IMR-90 (cell line): ENCODE results near the gene BTF3L4. TPM values are rescaled to one million over a fixed set of nuclear protein-coding genes. Genes with fewer than 3 reads are reported as not detected.

ENCODE experiments used
- ATAC-seq: fragments of 200-7000 bp; cut with Tn5 transposase; 2 replicates; pipeline ENCODE4 v1.9.1; 2020; ENCODE audit warnings: low read depth, mild to moderate bottlenecking, moderate library complexity
- BruUV-seq: library from RNA; stranded (reverse); fragments of 400-500 nt; replicated peaks from 2 replicates; lab custom pipeline; 2021; lab: Mats Ljungman, UMichigan
- CTCF ChIA-PET: fragments of 300-600 bp; formaldehyde crosslinking; extraction: SDS; loops from one replicate; lab custom pipeline; 2021; ENCODE audit warnings: antibody characterized with exemption; lab: Yijun Ruan, JAX
- POLR2A ChIA-PET: fragments of 300-600 bp; sonication (Branson Sonifier 250); formaldehyde crosslinking; loops from one replicate; lab custom pipeline; 2022; ENCODE audit warnings: antibody characterized with exemption; ENCODE audit not compliant: unreplicated experiment; lab: Charles Lee
- DNase-seq: peaks from one replicate; pipeline ENCODE4 v3.0.0; 2013
- H2AFZ ChIP-seq: replicated peaks from 2 replicates; pipeline ENCODE3; 2013; ENCODE audit warnings: low read length, mild to moderate bottlenecking; ENCODE audit not compliant: poor library complexity
- H2AK5ac ChIP-seq: 2 replicates; pipeline ENCODE4 v1.6.1; 2013; ENCODE audit warnings: low read depth, low read length, inconsistent platforms
- H2AK9ac ChIP-seq: replicated peaks from 2 replicates; pipeline ENCODE3; 2013; ENCODE audit warnings: mild to moderate bottlenecking, low read depth, low read length, moderate library complexity; ENCODE audit not compliant: poor library complexity
- H2BK120ac ChIP-seq: 2 replicates; pipeline ENCODE4 v1.6.1; 2013; ENCODE audit warnings: low read depth, low read length, inconsistent platforms
- H2BK15ac ChIP-seq: 3 replicates; pipeline ENCODE4 v1.6.1; 2013; ENCODE audit warnings: low read depth, low read length, inconsistent platforms
- H2BK20ac ChIP-seq: 2 replicates; pipeline ENCODE4 v1.6.1; 2013; ENCODE audit warnings: low read depth, mild to moderate bottlenecking, inconsistent platforms, low read length, moderate library complexity
- H2BK5ac ChIP-seq: 2 replicates; pipeline ENCODE4 v1.6.1; 2013; ENCODE audit warnings: mild to moderate bottlenecking, low read depth, low read length, inconsistent platforms; ENCODE audit not compliant: poor library complexity, severe bottlenecking
- H3K14ac ChIP-seq: replicated peaks from 2 replicates; pipeline ENCODE4 v1.6.1; 2013; ENCODE audit warnings: low read depth, low read length, inconsistent platforms
- H3K18ac ChIP-seq: 2 replicates; pipeline ENCODE4 v1.6.1; 2013; ENCODE audit warnings: low read depth, low read length, control low read depth
- H3K23ac ChIP-seq: 2 replicates; pipeline ENCODE4 v1.6.1; 2013; ENCODE audit warnings: low read depth, low read length, inconsistent platforms
- H3K27ac ChIP-seq: 2 replicates; pipeline ENCODE4 v1.5.1; 2013; ENCODE audit warnings: mild to moderate bottlenecking, control low read depth, low read length; ENCODE audit not compliant: insufficient read depth
- H3K27me3 ChIP-seq: 2 replicates; pipeline ENCODE4 v1.6.1; 2013; ENCODE audit warnings: low read length; ENCODE audit not compliant: control insufficient read depth, insufficient read depth
- H3K36me3 ChIP-seq: 2 replicates; pipeline ENCODE4 v1.6.1; 2013; ENCODE audit warnings: low read length, mixed read lengths; ENCODE audit not compliant: control insufficient read depth, insufficient read depth
- H3K4ac ChIP-seq: 2 replicates; pipeline ENCODE4 v1.6.1; 2013; ENCODE audit warnings: low read depth, low read length, inconsistent platforms
- H3K4me1 ChIP-seq: 2 replicates; pipeline ENCODE4 v1.6.1; 2013; ENCODE audit warnings: low read length, mixed read lengths; ENCODE audit not compliant: control insufficient read depth, insufficient read depth
- H3K4me2 ChIP-seq: 2 replicates; pipeline ENCODE4 v1.6.1; 2013; ENCODE audit warnings: low read depth, mild to moderate bottlenecking, control low read depth, low read length, moderate library complexity
- H3K4me3 ChIP-seq: 2 replicates; pipeline ENCODE4 v1.5.1; 2013; ENCODE audit warnings: low read depth, mild to moderate bottlenecking, control low read depth, low read length, moderate library complexity; ENCODE audit not compliant: insufficient read depth
- H3K56ac ChIP-seq: 2 replicates; pipeline ENCODE4 v1.6.1; 2013; ENCODE audit warnings: low read length, inconsistent platforms; ENCODE audit not compliant: insufficient read depth; ENCODE audit errors: extremely low read depth
- H3K79me1 ChIP-seq, 2 experiments: 2 replicates each; pipeline ENCODE4 v1.6.1; 2013; ENCODE audit warnings: low read length in 2 of 2, inconsistent platforms in 1 of 2, low read depth in 1 of 2
- H3K9ac ChIP-seq: 2 replicates; pipeline ENCODE4 v1.6.1; 2013; ENCODE audit warnings: low read depth, low read length, control low read depth
- H3K9me1 ChIP-seq: 2 replicates; pipeline ENCODE4 v1.6.1; 2013; ENCODE audit warnings: low read length, inconsistent platforms; ENCODE audit not compliant: insufficient read depth
- H3K9me3 ChIP-seq: 2 replicates; pipeline ENCODE4 v1.6.1; 2013; ENCODE audit warnings: low read length; ENCODE audit not compliant: control insufficient read depth, insufficient read depth
- H4K20me1 ChIP-seq: 2 replicates; pipeline ENCODE4 v1.6.1; 2013; ENCODE audit warnings: low read length, inconsistent platforms; ENCODE audit not compliant: insufficient read depth
- H4K5ac ChIP-seq: 2 replicates; pipeline ENCODE4 v1.6.1; 2013; ENCODE audit warnings: mild to moderate bottlenecking, low read depth, low read length, control low read depth
- H4K8ac ChIP-seq, 2 experiments: 2 replicates each; pipeline ENCODE4 v1.6.1; 2013; ENCODE audit warnings: low read depth in 2 of 2, low read length in 2 of 2, control low read depth in 1 of 2, inconsistent platforms in 1 of 2
- H4K91ac ChIP-seq: 2 replicates; pipeline ENCODE4 v1.6.1; 2013; ENCODE audit warnings: low read depth, low read length, inconsistent platforms; ENCODE audit not compliant: insufficient read depth
- BHLHE40 ChIP-seq: fragments of 150-350 bp; IDR thresholded peaks from 2 replicates; pipeline ENCODE4 v1.6.1; 2016; ENCODE audit warnings: mild to moderate bottlenecking, low read depth, low read length
- CEBPB ChIP-seq: IDR thresholded peaks from 2 replicates; pipeline ENCODE4 v1.6.1; 2012; ENCODE audit warnings: low read depth, low read length, improper control_type of control experiment
- CHD1 ChIP-seq: IDR thresholded peaks from 2 replicates; pipeline ENCODE4 v1.6.1; 2012; ENCODE audit warnings: low read depth, low read length, improper control_type of control experiment
- CTCF ChIP-seq: conservative IDR thresholded peaks from 2 replicates; pipeline ENCODE4 v1.5.1; 2012; ENCODE audit warnings: mild to moderate bottlenecking, low read depth, low read length, improper control_type of control experiment
- FOS ChIP-seq: fragments of 150-350 bp; IDR thresholded peaks from 2 replicates; pipeline ENCODE4 v1.6.1; 2016; ENCODE audit warnings: low read depth, low read length
- MAFK ChIP-seq: IDR thresholded peaks from 2 replicates; pipeline ENCODE4 v1.6.1; 2012; ENCODE audit warnings: low read depth, low read length, improper control_type of control experiment
- MAZ ChIP-seq: IDR thresholded peaks from 2 replicates; pipeline ENCODE4 v1.6.1; 2012; ENCODE audit warnings: low read depth, mild to moderate bottlenecking, low read length, improper control_type of control experiment, moderate library complexity, borderline replicate concordance
- MXI1 ChIP-seq: IDR thresholded peaks from 2 replicates; pipeline ENCODE4 v1.6.1; 2012; ENCODE audit warnings: low read depth, mild to moderate bottlenecking, low read length, moderate library complexity, borderline replicate concordance
- NFE2L2 ChIP-seq: fragments of 150-350 bp; IDR thresholded peaks from 2 replicates; pipeline ENCODE4 v1.6.1; 2016; ENCODE audit warnings: low read depth, mild to moderate bottlenecking, low read length
- RAD21 ChIP-seq: IDR thresholded peaks from 2 replicates; pipeline ENCODE4 v1.6.1; 2012; ENCODE audit warnings: low read length, improper control_type of control experiment
- RCOR1 ChIP-seq: IDR thresholded peaks from 2 replicates; pipeline ENCODE4 v1.6.1; 2012; ENCODE audit warnings: mild to moderate bottlenecking, low read length, improper control_type of control experiment; ENCODE audit not compliant: insufficient replicate concordance
- RFX5 ChIP-seq: IDR thresholded peaks from 2 replicates; pipeline ENCODE4 v1.8.0; 2012; ENCODE audit warnings: low read depth, mild to moderate bottlenecking, low read length, moderate library complexity
- USF2 ChIP-seq: fragments of 150-350 bp; IDR thresholded peaks from 2 replicates; pipeline ENCODE4 v1.6.1; 2017; ENCODE audit warnings: mild to moderate bottlenecking, antibody characterized with exemption, low read length, low read depth
- WGBS, 2 experiments: methylation state at CpG; one replicate each; pipeline versions ENCODE4 v1.1.5 to v1.1.7; 2013; ENCODE audit warnings: missing lambda C conversion rate in 2 of 2; ENCODE audit not compliant: insufficient read length in 1 of 2; ENCODE audit errors: extremely low coverage in 2 of 2; 5-methylcytosine and 5-hydroxymethylcytosine counted together
- dilution Hi-C: fragments of 300-500 bp; cut with HindIII; formaldehyde crosslinking; loops from one replicate; pipeline ENCODE4 v1.14.3; 2018; ENCODE audit warnings: low sequenced_read_pairs; ENCODE audit not compliant: unreplicated experiment
- in situ Hi-C: fragments of 300-500 bp; cut with MboI; formaldehyde crosslinking; loops from 3 replicates; pipeline ENCODE4 v1.14.3; 2019; ENCODE audit warnings: low sequenced_read_pairs, inconsistent platforms, mixed read lengths
- intact Hi-C: fragments of 100-400 bp; cut with micrococcal nuclease; formaldehyde crosslinking; loops from 2 replicates; pipeline ENCODE4 v1.10.0; 2022
- polyA plus RNA-seq, 3 experiments: library from polyadenylated mRNA; depleted of rRNA; stranded (reverse); fragments of >200 nt; gene quantifications; 2 replicates each; pipeline ENCODE4 v1.2.3, GENCODE V29; 2012; ENCODE audit warnings: low replicate concordance in 1 of 3
- total RNA-seq: library from RNA; depleted of rRNA; stranded (reverse); fragments of >200 nt; gene quantifications from 2 replicates; pipeline ENCODE4 v1.2.3, GENCODE V29; 2012
- TF ChIP-seq, protein P1 (sequence below): fragments of 150-350 bp; IDR thresholded peaks from 2 replicates; pipeline ENCODE4 v1.6.1; 2016; ENCODE audit warnings: low read depth, mild to moderate bottlenecking, low read length, moderate library complexity, borderline replicate concordance

The BTF3L4 gene
- total and polyA plus RNA-seq, 2 of the 4 experiments (the other 2 are of a cell fraction) = 34.5 to 41.2 TPM

GRCh38 chr1:52041551-52042185, 14.4 kb upstream of the BTF3L4 start:
- peaks cover 4% of the 10 kb centered on the region for H3K4me1 ChIP-seq
- ATAC-seq (no peak), DNase-seq (peak; percentile 25)
- H3K79me1 ChIP-seq = peaks cover 39 to 40% of the 10 kb centered on the region in 2 experiments
- in situ Hi-C loops (no loop called here), intact Hi-C loops (no loop called here), dilution Hi-C loops (no loop called here)
- no peak overlapping the region for H2BK5ac ChIP-seq
- H3K27ac ChIP-seq = no peak overlapping the region
- H2BK120ac ChIP-seq = no peak overlapping the region
- H3K4me2 ChIP-seq = no peak overlapping the region
- H4K20me1 ChIP-seq = peaks cover 5% of the 10 kb centered on the region
- H3K18ac ChIP-seq = no peak overlapping the region
- ChIA-PET CTCF (no interaction called here), POLR2A (no interaction called here)
- no peak for TF ChIP-seq USF2
- TF ChIP-seq RAD21 = no peak
- TF ChIP-seq, protein P1, sequence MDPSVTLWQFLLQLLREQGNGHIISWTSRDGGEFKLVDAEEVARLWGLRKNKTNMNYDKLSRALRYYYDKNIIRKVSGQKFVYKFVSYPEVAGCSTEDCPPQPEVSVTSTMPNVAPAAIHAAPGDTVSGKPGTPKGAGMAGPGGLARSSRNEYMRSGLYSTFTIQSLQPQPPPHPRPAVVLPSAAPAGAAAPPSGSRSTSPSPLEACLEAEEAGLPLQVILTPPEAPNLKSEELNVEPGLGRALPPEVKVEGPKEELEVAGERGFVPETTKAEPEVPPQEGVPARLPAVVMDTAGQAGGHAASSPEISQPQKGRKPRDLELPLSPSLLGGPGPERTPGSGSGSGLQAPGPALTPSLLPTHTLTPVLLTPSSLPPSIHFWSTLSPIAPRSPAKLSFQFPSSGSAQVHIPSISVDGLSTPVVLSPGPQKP = no peak
- TF ChIP-seq CEBPB = no peak
- no peak for TF ChIP-seq RFX5
- no peak for TF ChIP-seq FOS
- no peak for TF ChIP-seq MAFK
- TF ChIP-seq RCOR1 = no peak
- TF ChIP-seq CTCF = no peak
- no peak for TF ChIP-seq NFE2L2
- TF ChIP-seq CHD1 = no peak
- TF ChIP-seq MAZ = no peak
- no peak for TF ChIP-seq MXI1
- TF ChIP-seq BHLHE40 = no peak
- H3K9me3 ChIP-seq = no peaks in the 10 kb centered on the region
- no peak overlapping the region for H3K56ac ChIP-seq
- no peaks in the 10 kb centered on the region for H3K27me3 ChIP-seq
- no peak overlapping the region for H4K8ac ChIP-seq
- peaks cover 5% of the 10 kb centered on the region; the same call in 1 of the 2 replicates for H3K9me1 ChIP-seq
- H3K4ac ChIP-seq = no peak overlapping the region
- no CpG with 5 or more reads among the region's 4 CpGs for WGBS, 2 experiments
- H2BK15ac ChIP-seq = no peak overlapping the region
- H2AK5ac ChIP-seq = no peak overlapping the region
- H3K9ac ChIP-seq = no peak overlapping the region
- no peak overlapping the region for H2BK20ac ChIP-seq
- H4K91ac ChIP-seq = no peak overlapping the region
- peaks cover 14% of the 10 kb centered on the region for H3K36me3 ChIP-seq
- H4K5ac ChIP-seq = no peak overlapping the region
- no peak overlapping the region for H3K4me3 ChIP-seq
- H2AFZ ChIP-seq = no peak overlapping the region
- no TSS peak for BruUV-seq
- H2AK9ac ChIP-seq = no peak overlapping the region
- no peak overlapping the region for H3K14ac ChIP-seq
- 0 out of 2 replicates have a peak overlapping the region, but pooled peaks have one; percentile 47 for H3K23ac ChIP-seq
